Posterior vena cava (tissue), 2 donors: Measurements from ENCODE around the gene CORO2A. TPM values are rescaled to one million over a fixed set of nuclear protein-coding genes. Genes with fewer than 3 reads are reported as not detected.

Experiments used
- DNase-seq: peaks from one replicate; pipeline ENCODE4 v3.0.0-alpha.2; 2020; ENCODE audit warnings: low spot score
- intact Hi-C, 2 donors: fragments of 100-400 bp; cut with DNase I; formaldehyde crosslinking; loops; one replicate each; pipeline versions ENCODE4 v1.14.1 to v1.14.2; 2022 to 2023
- total RNA-seq, 2 donors: library from RNA; stranded (reverse); fragmentation: NEBNext Ultra II Directional; extraction: Animal tissue kit (Norgen Biotek cat#: 25700); gene quantifications; one replicate each; pipeline ENCODE4 v1.2.1, GENCODE V29; 2021
- donor health status: DM: yes; HTN: yes; CAD: no.
- donor health status: DM: yes; HTN: yes; CAD: no.

The CORO2A gene
- total RNA-seq, 2 donors from 2014 or later = 0.95 to 1.2 TPM

DNA sequence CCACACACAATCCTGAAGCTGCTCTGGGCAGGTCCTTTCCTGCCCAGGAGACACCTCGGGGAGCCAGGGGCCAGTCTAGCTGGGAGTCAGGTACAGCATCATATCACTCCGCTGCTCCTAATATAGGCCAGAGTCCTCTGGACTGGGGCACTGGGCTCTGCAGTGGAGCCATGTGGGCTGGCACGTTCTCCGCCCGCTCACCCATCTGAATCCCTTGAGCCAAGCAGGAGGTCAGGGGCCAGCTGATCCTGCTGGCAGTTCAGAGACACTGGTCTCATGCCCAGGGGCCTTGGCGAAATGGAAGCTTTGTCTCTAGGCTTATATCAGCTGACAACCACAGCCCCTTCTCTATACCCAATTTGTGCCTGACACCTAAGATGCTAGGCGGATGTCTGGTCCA is 9.3 kb upstream of the CORO2A start:
- intact Hi-C loops = loop anchor here (1.0 to 10.0 kb wide), 2 partner anchors 24 to 127 kb away; no protein-coding TSS in a partner anchor
- no peak for DNase-seq

GRCh38 chr9:98201102-98201501 is 8.7 kb upstream of the CORO2A start:
- intact Hi-C loops = loop anchor here (1.0 to 10.0 kb wide), 2 partner anchors 24 to 126 kb away; no protein-coding TSS in a partner anchor
- no peak for DNase-seq

DNA sequence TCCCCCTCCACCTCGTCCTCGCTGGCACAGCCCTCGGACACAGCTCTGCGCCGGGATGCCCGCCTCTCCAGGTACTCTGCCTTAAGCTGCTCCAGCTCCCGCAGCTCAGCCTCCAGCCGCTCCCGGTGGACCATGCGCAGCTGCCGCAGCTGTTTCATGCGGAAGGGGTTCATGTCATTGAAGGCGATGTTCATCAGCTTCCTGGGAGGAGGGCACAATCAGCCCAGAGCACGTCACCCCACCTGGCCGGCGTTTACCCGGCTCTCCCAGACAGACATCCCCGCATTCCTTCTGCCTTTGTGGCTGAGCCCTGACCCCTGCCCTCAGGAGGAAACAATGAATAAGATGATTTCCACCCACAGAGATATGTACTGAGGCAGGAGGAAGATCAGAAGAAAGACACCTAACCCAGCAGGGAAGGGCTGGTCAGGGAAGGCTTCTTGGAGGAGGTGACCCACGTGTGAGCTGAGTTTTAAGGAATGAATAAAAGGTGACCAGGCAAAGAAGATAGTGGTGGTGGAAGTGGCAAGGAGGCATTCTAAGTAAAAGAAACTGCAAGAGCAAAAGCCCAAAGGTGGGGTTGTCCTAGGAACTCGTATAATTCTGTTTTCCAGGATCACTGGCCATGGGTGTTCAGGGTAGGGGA is 7.1 kb upstream of the CORO2A start:
- no peak for DNase-seq
- intact Hi-C loops = loop anchor here in 1 of 2 donors (10.0 kb wide), 1 partner anchor 125 kb away; no protein-coding TSS in a partner anchor

DNA sequence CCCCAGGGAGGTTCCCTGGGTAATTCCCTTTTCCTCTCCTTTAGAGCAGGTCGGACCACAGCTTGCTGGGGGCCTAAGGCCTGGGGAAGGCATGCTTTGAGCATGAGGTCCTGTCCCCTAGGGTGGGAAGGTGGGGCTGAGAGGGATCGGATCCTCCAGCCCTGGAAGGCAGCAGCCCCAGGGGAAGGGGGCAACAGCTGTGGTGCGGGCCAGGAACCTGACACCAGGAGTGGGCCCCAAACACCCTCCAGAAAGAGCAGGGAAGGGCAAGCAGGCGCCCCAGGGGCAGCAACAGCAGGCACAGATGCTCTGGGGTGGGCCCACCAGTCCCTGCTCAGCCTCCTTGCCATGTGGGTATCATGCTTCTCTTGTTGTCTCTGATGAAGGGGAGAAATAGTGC is 3.2 kb upstream of the CORO2A start:
- intact Hi-C loops = no loop called here
- DNase-seq = no peak

- intact Hi-C loops = no loop called here
- no peak for DNase-seq
These were observed 1.0 kb upstream of the CORO2A start for GRCh38 chr9:98193336-98193944.

DNA sequence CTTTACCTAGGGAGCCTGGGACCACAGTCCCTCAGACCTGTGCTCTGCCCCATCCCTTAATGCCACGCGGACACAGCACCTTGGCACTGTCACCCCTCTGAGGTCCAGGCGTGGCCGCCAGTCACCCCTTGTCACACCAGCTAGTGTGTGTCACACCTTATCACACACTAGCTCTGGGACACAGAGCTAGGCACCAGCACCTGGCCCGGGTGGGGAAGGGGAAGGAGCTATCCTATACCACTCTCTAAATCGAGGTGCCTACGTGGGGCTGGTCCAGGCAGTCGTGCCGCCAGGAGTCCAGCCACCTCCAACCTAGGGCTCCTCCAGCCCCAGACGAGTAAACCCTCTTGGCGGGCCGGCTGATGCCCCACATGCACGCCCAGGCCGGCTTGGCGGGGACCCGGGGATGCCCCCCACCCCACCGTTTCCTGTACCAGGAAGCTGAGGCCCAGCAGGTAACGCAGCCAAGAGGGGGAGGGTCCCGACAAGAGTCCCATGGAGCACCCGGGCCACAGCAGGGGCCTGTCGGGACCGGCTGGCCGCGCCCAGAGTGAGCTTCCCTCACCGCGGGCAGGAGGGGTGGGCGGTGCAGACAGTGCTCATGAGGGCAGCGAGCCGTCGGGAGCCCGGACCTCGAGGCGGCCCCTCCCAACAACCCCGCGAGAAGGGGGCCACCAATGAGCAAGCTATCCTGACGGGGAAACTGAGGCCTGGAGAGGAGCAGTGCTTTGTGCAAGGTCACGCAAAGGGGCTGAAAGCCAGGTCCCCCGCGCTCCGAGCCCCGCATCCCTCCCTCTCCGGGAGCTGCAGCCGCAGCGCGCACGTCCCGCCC is 550 bp downstream of the CORO2A start:
- intact Hi-C loops = no loop called here
- peak; percentile 86 for DNase-seq

DNA sequence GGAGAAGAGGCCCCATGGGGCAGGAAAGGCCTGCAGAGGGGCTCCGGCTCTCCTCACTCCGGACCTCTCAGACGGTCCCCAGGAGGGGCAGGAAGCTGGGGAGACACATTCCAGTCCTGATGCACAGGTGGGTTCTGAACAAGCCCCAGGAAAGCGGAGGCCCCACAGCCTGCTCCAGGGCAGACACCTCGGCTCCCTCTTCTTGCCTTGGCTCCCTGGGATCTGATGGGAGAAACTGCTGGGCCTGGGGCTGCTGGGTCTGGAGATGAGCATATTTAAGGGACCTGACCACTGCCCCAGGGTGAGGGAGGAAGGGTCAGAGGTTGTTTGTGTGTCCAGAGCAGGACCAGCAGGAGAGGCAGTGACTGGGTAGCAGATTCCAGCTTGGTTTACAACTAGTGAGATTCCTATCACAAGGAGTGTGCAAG is 1.2 kb downstream of the CORO2A start:
- DNase-seq = no peak
- intact Hi-C loops = no loop called here

- no peak for DNase-seq
- intact Hi-C loops = no loop called here
These were observed 1.7 kb downstream of the CORO2A start for GRCh38 chr9:98190757-98191105.

- intact Hi-C loops = no loop called here
These were observed 3.0 kb downstream of the CORO2A start for GRCh38 chr9:98189412-98189811.

DNA sequence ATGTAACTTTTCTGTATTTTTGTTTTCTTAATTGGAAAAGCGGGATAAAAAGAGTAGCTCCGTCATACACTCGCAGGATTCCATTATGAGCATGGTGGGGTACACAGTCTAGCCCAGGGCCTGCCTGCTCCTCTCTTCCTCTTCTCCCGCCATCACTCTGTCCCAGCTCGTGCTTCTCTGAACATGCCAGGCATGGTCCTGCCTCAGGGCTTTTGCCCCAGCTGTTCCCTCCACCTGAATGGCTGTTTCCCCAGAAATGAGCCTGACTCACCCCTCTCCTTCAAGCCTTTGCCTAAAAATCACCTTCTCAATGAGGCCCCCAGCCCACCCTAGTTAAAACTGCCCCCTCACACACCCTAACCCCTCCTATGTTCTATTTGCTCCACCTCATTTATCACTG is 4.5 kb downstream of the CORO2A start:
- intact Hi-C loops = no loop called here
- no peak for DNase-seq

More at GRCh38 chr9:98189412-98189811, 3.0 kb downstream of the CORO2A start:
- no peak for DNase-seq

DNA sequence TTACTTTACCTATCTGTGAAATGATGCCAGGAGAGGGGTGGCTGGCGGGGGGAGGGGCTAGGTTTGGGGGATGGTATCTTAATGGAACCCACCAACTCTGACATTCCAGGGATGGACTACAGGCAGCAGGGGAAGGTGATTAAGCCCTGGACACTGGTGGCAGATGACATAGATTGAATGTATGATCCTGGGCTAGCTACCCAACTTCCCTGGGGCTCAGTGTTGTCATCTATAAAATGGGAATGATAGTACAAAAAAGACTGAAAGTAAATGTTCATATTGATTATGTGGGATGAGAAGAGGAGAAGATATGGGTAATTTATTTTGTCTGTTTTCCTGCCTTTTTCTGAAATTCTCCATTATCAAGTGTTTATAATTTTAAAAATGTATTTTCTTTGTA is 6.2 kb downstream of the CORO2A start:
- intact Hi-C loops = no loop called here
- DNase-seq = no peak

DNA sequence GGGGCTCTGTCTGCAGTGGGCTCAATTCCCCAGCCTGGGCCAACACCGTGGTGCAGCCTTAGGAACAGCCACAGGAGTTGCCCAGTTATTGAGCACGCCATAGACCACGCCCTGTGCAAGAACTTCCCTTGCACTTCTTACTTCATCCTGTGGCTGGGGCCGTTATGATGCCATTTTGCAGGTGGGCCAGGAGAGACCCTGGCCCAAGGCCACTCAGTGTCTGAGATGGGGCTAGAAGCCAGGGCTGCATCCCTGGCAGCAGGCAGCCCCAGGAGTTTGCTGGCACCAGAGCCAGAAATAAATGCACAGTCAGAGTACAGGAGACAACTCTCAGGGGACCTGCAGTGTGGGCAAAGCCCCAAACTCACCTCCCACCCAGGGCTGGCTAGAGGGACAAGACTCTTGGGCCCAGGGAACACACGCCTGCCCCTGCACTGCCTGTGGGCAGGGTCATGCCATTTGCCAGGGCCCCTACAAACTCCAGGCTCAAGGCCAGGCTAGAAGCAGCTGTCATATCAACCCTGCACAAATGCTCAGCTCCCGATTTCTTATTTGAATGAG is 6.7 kb downstream of the CORO2A start:
- no peak for DNase-seq
- intact Hi-C loops = no loop called here

DNA sequence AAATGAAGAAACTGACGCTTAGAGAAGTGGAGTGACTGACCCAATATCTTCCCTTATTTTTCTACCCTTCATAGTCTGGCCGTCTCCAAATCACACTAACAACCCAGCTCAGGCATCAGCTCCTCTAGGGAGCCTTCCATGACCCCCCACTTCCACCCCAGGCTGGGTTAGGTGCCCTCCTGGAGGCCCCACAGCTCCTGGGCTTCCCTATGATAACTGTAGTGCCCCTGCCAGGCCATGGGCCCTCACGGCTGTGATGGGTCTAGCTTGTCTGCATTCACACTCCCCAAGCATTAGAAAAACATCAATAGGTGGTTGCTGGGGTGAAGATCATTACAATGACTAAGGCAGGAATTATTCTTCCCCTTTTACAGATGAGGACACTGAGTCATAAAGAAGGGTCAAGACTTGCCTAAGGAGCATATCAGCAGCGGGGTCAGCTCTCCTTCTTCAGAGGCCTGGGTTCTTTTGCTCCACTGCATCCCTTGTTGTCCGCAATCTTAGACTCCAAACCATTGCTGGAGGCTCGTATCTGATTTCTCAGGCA is 7.3 kb downstream of the CORO2A start:
- no peak for DNase-seq
- intact Hi-C loops = no loop called here

GRCh38 chr9:98184326-98184725 is 8.1 kb downstream of the CORO2A start:
- no peak for DNase-seq
- intact Hi-C loops = no loop called here

- intact Hi-C loops = no loop called here
- no peak for DNase-seq
These were observed 9.4 kb downstream of the CORO2A start for GRCh38 chr9:98182889-98183599.

GRCh38 chr9:98182069-98182820 is 10.2 kb downstream of the CORO2A start:
- intact Hi-C loops = no loop called here
- DNase-seq = no peak

- no peak for DNase-seq
- intact Hi-C loops = no loop called here
These were observed 10.7 kb downstream of the CORO2A start for GRCh38 chr9:98181746-98182068.

- DNase-seq = no peak
- intact Hi-C loops = no loop called here
These were observed 11.4 kb downstream of the CORO2A start for GRCh38 chr9:98180996-98181395.
